K562 (cell line): Measurements from ENCODE around the gene KRAS. TPM values are rescaled to one million over a fixed set of nuclear protein-coding genes. Genes with fewer than 3 reads are reported as not detected.

Experiments
- CHD1 ChIP-seq: fragments of 200-600 bp; sonication (generic); IDR thresholded peaks from one replicate; pipeline ENCODE4 v1.6.1; 2012; ENCODE audit warnings: mild to moderate bottlenecking, moderate library complexity, low read length, inconsistent platforms
- CUX1 ChIP-seq: fragments of 200-800 bp; sonication (Bioruptor generic); IDR thresholded peaks from 2 replicates; pipeline ENCODE4 v1.6.1; 2016; ENCODE audit warnings: missing genetic modification characterization, missing compliant biosample characterization
- E2F3 ChIP-seq: fragments of 250-450 bp; sonication (Bioruptor Pico); IDR thresholded peaks from 2 replicates; pipeline ENCODE4 v1.4.0; 2020; ENCODE audit warnings: mild to moderate bottlenecking
- ESRRA ChIP-seq: fragments of 450-650 bp; IDR thresholded peaks from 2 replicates; pipeline ENCODE4 v1.6.1; 2014; ENCODE audit warnings: low read depth, mild to moderate bottlenecking, moderate library complexity, borderline replicate concordance
- HNRNPK ChIP-seq: fragments of 200-400 bp; formaldehyde crosslinking; IDR thresholded peaks from one replicate; pipeline ENCODE4 v1.6.1; 2018; ENCODE audit warnings: mild to moderate bottlenecking, low read depth, low read length; ENCODE audit not compliant: poor library complexity, severe bottlenecking
- KDM2B ChIP-seq: fragments of 250-450 bp; sonication (Bioruptor Pico); IDR thresholded peaks from 2 replicates; pipeline ENCODE4 v1.8.0; 2021; ENCODE audit warnings: mild to moderate bottlenecking, moderate library complexity
- LEF1 ChIP-seq: fragments of 450-650 bp; IDR thresholded peaks from 2 replicates; pipeline ENCODE4 v1.6.1; 2016; ENCODE audit warnings: mild to moderate bottlenecking
- MTF1 ChIP-seq: fragments of 250-450 bp; sonication (Bioruptor Pico); IDR thresholded peaks from 2 replicates; pipeline ENCODE4 v1.9.0; 2021; ENCODE audit warnings: moderate library complexity, mild to moderate bottlenecking, inconsistent platforms, borderline replicate concordance
- NFIC ChIP-seq: fragments of 450-650 bp; IDR thresholded peaks from 2 replicates; pipeline ENCODE4 v1.6.1; 2017; ENCODE audit warnings: mild to moderate bottlenecking, inconsistent platforms
- SMAD2 ChIP-seq: fragments of 150-350 bp; IDR thresholded peaks from 2 replicates; pipeline ENCODE4 v1.6.1; 2014; ENCODE audit warnings: low read depth, mild to moderate bottlenecking, low read length
- SMARCE1 ChIP-seq: fragments of 450-650 bp; IDR thresholded peaks from 2 replicates; pipeline ENCODE4 v1.7.1; 2016; ENCODE audit warnings: mild to moderate bottlenecking
- TCF7 ChIP-seq: sonication (generic); IDR thresholded peaks from 2 replicates; pipeline ENCODE4 v1.6.1; 2016; ENCODE audit warnings: antibody characterized with exemption, borderline replicate concordance
- ZBTB8A ChIP-seq: fragments of 450-650 bp; IDR thresholded peaks from 2 replicates; pipeline ENCODE4 v1.6.1; 2018; ENCODE audit warnings: mild to moderate bottlenecking, moderate library complexity; ENCODE audit not compliant: partially characterized antibody
- ZNF3 ChIP-seq: fragments of 250-450 bp; sonication (Bioruptor Pico); IDR thresholded peaks from 2 replicates; pipeline ENCODE4 v1.5.0; 2021; ENCODE audit warnings: mild to moderate bottlenecking, moderate library complexity
- ZNF347 ChIP-seq: fragments of 450-650 bp; formaldehyde crosslinking; IDR thresholded peaks from 2 replicates; pipeline ENCODE4 v1.4.0; 2020; ENCODE audit warnings: low read depth, mild to moderate bottlenecking, moderate library complexity
- ZNF830 ChIP-seq: fragments of 250-450 bp; sonication (Bioruptor Pico); IDR thresholded peaks from 2 replicates; pipeline ENCODE4 v1.5.0; 2021; ENCODE audit warnings: mild to moderate bottlenecking
- polyA plus RNA-seq, 8 experiments: library from polyadenylated mRNA; depleted of rRNA in 4 of 8; stranded (reverse) in 5 of 8; unstranded in 3 of 8; fragments of >200 nt; fragmentation: Nextera tagmentation in 2 of 8; fragmentation: Illumina TruSeq in 1 of 8; extraction: Ambion mirVana in 2 of 8; extraction: Trizol in 1 of 8; gene quantifications; 2 replicates each; pipeline versions ENCODE4 v1.2.1 to v1.2.3, GENCODE V29; 2011 to 2014; ENCODE audit warnings: inconsistent platforms in 1 of 8, missing spikeins in 1 of 8
- total RNA-seq, 7 experiments: library from RNA; depleted of rRNA in 6 of 7; stranded (reverse); fragments of >200 nt in 6 of 7; fragmentation: Illumina TruSeq in 2 of 7; extraction: Trizol in 2 of 7; gene quantifications; 2 replicates each; pipeline versions ENCODE4 v1.2.1 to v1.2.3, GENCODE V29; 2011 to 2021; ENCODE audit warnings: low replicate concordance in 1 of 7
- TF ChIP-seq, protein P1 (sequence below): fragments of 450-650 bp; IDR thresholded peaks from 2 replicates; pipeline ENCODE4 v1.6.1; 2016; ENCODE audit warnings: mild to moderate bottlenecking
- TF ChIP-seq, protein P2 (sequence below): fragments of 450-650 bp; IDR thresholded peaks from 2 replicates; pipeline ENCODE4 v1.6.1; 2018; ENCODE audit not compliant: partially characterized antibody

KRAS gene
- total and polyA plus RNA-seq, 9 of the 15 experiments (the other 6 are each of a cell fraction or from before 2014, with no cell fraction given), result 7.2 to 21.2 (median 12.7) TPM

DNA sequence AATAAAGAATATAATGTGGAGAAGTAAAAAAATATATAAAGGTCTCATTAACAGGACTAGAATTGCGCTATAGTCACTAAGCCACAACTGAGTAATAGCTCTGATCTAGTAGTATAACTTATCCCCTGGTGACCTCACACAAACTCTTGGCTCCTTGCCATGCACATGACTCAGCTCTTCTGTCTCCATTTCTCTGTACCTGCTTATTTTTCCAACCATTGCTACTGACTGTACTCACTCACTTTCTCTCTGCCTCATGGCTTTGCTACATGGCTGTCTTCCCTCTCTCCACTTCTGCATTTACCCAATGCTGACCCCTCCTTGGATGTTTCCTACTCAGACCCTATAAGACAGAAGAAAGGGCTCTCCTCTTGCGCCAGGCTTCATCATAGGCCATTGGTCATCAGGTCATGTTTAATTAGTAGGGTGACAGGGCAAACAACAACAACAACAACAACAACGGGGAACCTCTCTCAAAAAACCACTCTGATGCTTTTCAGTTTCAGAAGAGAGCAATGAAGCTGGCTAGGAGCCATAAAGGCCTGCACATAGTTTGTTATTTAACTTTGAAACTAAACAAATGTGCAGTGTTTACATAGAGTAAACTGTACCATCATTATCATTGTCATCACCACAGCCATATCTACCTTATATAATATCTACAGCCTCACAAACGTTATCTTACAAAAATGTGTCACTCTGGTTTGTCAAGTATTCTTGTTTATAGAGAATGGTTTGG, 25.6 kb upstream of the KRAS start (continued):
- TF ChIP-seq MTF1 (CRISPR knock-in tag) (no peak), E2F3 (no peak), ZNF830 (CRISPR knock-in tag) (no peak), ZNF347 (CRISPR knock-in tag) (no peak), ESRRA (no peak), HNRNPK (no peak), LEF1 (peak; percentile 69), KDM2B (no peak), TCF7 (no peak), NFIC (peak; percentile 100), CUX1 (CRISPR knock-in tag) (no peak), SMAD2 (no peak), CHD1 (no peak), SMARCE1 (peak; percentile 83), ZBTB8A (no peak), ZNF3 (no peak)
- TF ChIP-seq, protein P1, sequence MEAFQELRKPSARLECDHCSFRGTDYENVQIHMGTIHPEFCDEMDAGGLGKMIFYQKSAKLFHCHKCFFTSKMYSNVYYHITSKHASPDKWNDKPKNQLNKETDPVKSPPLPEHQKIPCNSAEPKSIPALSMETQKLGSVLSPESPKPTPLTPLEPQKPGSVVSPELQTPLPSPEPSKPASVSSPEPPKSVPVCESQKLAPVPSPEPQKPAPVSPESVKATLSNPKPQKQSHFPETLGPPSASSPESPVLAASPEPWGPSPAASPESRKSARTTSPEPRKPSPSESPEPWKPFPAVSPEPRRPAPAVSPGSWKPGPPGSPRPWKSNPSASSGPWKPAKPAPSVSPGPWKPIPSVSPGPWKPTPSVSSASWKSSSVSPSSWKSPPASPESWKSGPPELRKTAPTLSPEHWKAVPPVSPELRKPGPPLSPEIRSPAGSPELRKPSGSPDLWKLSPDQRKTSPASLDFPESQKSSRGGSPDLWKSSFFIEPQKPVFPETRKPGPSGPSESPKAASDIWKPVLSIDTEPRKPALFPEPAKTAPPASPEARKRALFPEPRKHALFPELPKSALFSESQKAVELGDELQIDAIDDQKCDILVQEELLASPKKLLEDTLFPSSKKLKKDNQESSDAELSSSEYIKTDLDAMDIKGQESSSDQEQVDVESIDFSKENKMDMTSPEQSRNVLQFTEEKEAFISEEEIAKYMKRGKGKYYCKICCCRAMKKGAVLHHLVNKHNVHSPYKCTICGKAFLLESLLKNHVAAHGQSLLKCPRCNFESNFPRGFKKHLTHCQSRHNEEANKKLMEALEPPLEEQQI, result no peak
- TF ChIP-seq, protein P2, sequence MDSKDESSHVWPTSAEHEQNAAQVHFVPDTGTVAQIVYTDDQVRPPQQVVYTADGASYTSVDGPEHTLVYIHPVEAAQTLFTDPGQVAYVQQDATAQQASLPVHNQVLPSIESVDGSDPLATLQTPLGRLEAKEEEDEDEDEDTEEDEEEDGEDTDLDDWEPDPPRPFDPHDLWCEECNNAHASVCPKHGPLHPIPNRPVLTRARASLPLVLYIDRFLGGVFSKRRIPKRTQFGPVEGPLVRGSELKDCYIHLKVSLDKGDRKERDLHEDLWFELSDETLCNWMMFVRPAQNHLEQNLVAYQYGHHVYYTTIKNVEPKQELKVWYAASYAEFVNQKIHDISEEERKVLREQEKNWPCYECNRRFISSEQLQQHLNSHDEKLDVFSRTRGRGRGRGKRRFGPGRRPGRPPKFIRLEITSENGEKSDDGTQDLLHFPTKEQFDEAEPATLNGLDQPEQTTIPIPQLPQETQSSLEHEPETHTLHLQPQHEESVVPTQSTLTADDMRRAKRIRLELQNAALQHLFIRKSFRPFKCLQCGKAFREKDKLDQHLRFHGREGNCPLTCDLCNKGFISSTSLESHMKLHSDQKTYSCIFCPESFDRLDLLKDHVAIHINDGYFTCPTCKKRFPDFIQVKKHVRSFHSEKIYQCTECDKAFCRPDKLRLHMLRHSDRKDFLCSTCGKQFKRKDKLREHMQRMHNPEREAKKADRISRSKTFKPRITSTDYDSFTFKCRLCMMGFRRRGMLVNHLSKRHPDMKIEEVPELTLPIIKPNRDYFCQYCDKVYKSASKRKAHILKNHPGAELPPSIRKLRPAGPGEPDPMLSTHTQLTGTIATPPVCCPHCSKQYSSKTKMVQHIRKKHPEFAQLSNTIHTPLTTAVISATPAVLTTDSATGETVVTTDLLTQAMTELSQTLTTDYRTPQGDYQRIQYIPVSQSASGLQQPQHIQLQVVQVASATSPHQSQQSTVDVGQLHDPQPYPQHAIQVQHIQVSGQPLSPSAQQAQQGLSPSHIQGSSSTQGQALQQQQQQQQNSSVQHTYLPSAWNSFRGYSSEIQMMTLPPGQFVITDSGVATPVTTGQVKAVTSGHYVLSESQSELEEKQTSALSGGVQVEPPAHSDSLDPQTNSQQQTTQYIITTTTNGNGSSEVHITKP, result no peak
